Lower leg skin (tissue), 3 donors: ENCODE data around the gene PRPF38A.

ENCODE experiments used
- POLR2A ChIP-seq, 2 donors: fragments of 450-650 bp; IDR thresholded peaks; one replicate each; pipeline ENCODE4 v1.6.1; 2016 to 2017; ENCODE audit warnings: antibody characterized with exemption in 2 of 2, mild to moderate bottlenecking in 1 of 2, moderate library complexity in 1 of 2
- TF ChIP-seq, protein P1 (sequence below), 3 donors: fragments of 450-650 bp; IDR thresholded peaks; one replicate each; pipeline ENCODE4 v1.5.1; 2016; ENCODE audit warnings: antibody characterized with exemption in 3 of 3, mild to moderate bottlenecking in 3 of 3, moderate library complexity in 2 of 3

DNA sequence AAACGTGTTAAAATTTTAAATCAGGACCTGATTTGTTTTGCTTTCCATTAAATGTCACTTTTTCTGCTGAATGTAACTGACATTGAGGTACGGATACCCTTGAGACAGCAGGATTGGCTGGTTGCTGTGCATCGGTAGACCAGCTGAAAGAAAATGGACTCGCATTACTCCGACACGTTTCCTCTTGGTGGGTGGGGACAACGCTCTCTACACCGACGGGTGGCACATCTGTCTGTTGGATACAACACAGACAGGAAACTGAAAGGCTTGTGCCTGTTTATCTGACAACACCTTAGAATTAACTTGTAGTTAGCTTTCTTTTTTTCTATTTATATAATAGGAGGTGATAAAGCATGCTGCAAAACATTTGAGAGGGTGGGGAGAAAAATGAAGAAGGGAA lies 19.4 kb downstream of the PRPF38A start:
- TF ChIP-seq, protein P1, sequence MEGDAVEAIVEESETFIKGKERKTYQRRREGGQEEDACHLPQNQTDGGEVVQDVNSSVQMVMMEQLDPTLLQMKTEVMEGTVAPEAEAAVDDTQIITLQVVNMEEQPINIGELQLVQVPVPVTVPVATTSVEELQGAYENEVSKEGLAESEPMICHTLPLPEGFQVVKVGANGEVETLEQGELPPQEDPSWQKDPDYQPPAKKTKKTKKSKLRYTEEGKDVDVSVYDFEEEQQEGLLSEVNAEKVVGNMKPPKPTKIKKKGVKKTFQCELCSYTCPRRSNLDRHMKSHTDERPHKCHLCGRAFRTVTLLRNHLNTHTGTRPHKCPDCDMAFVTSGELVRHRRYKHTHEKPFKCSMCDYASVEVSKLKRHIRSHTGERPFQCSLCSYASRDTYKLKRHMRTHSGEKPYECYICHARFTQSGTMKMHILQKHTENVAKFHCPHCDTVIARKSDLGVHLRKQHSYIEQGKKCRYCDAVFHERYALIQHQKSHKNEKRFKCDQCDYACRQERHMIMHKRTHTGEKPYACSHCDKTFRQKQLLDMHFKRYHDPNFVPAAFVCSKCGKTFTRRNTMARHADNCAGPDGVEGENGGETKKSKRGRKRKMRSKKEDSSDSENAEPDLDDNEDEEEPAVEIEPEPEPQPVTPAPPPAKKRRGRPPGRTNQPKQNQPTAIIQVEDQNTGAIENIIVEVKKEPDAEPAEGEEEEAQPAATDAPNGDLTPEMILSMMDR (IDR thresholded peaks at IDR 0.05): no peak
- TF ChIP-seq POLR2A (IDR thresholded peaks at IDR 0.05): no peak
